ENCODE results near the gene ABCD3.
"Not testable (repeated sequence)": the region's sequence is repeated elsewhere in the genome, so short reads cannot be mapped to it uniquely, and the experiment has no call there.

- TF ChIP-seq, protein P1, sequence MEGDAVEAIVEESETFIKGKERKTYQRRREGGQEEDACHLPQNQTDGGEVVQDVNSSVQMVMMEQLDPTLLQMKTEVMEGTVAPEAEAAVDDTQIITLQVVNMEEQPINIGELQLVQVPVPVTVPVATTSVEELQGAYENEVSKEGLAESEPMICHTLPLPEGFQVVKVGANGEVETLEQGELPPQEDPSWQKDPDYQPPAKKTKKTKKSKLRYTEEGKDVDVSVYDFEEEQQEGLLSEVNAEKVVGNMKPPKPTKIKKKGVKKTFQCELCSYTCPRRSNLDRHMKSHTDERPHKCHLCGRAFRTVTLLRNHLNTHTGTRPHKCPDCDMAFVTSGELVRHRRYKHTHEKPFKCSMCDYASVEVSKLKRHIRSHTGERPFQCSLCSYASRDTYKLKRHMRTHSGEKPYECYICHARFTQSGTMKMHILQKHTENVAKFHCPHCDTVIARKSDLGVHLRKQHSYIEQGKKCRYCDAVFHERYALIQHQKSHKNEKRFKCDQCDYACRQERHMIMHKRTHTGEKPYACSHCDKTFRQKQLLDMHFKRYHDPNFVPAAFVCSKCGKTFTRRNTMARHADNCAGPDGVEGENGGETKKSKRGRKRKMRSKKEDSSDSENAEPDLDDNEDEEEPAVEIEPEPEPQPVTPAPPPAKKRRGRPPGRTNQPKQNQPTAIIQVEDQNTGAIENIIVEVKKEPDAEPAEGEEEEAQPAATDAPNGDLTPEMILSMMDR (IDR thresholded peaks at IDR 0.05), result not testable (repeated sequence)
- TF ChIP-seq POLR2A (IDR thresholded peaks at IDR 0.05), result not testable (repeated sequence)
These were observed 39.7 kb upstream of the ABCD3 start for GRCh38 chr1:94378493-94378892.

All from heart left ventricle (tissue), 13 donors.